ENCODE measurements around the gene DAP. TPM values are rescaled to one million over a fixed set of nuclear protein-coding genes. Genes with fewer than 3 reads are reported as not detected.

Gene DAP
- total and polyA plus RNA-seq, 2 of the 13 experiments (the other 11 are each of a cell fraction or from before 2014, with no cell fraction given) = 22.0 to 57.5 TPM

- DNase-seq (ENCODE audit: low spot score) = no peak
- H2AFZ ChIP-seq (ENCODE audit: low read length) = no peak overlapping the region
- H4K20me1 ChIP-seq (ENCODE audit: insufficient read depth, low read length) = no peaks in the 10 kb centered on the region
- H3K4me1 ChIP-seq (ENCODE audit: insufficient read depth, low read length) = no peaks in the 10 kb centered on the region
- no peaks in the 10 kb centered on the region for H3K27me3 ChIP-seq (ENCODE audit: control insufficient read depth in 1 of 2, insufficient read depth in 2 of 2, low read length in 2 of 2)
- WGBS (ENCODE audit: low lambda C conversion rate) = 71% methylated on average over 6 of the region's 7 CpGs
- CTCF ChIA-PET (ENCODE audit: low intra/inter-chr PET ratio, low total read pairs) = no interaction called here
- POLR2A ChIA-PET = no interaction called here
- no peak for ATAC-seq
- no peak for FAIRE-seq
- H3K4me2 ChIP-seq (ENCODE audit: low read depth, low read length) = no peak overlapping the region
- in situ Hi-C loops (cut with HindIII; ENCODE audit: extremely low pct_ligation_motif_present, low pct_unique_long_range_greater_than_20kb) (no loop called here), intact Hi-C loops (cut with micrococcal nuclease; ENCODE audit: unreplicated experiment) (no loop called here)
- H3K36me3 ChIP-seq (replicated peaks in 1 of 2; ENCODE audit: control insufficient read depth in 1 of 2, insufficient read depth in 2 of 2, low read length in 2 of 2) = no peaks in the 10 kb centered on the region
- no peak overlapping the region for H3K27ac ChIP-seq (ENCODE audit: extremely low read length, insufficient read depth, low read length)
- H3K4me3 ChIP-seq (replicated peaks in 1 of 3; ENCODE audit: insufficient read depth in 1 of 3, low read depth in 2 of 3, low read length in 3 of 3) = no peak overlapping the region
- BruUV-seq (replicated peaks) = no TSS peak
- TF ChIP-seq NFIB (CRISPR knock-in tag; IDR thresholded peaks at IDR 0.05; ENCODE audit: borderline replicate concordance) (no peak), ZNF782 (CRISPR knock-in tag; IDR thresholded peaks at IDR 0.05; ENCODE audit: borderline replicate concordance) (no peak), MTA1 (CRISPR knock-in tag; IDR thresholded peaks at IDR 0.05; ENCODE audit: borderline replicate concordance) (no peak), ZNF44 (CRISPR knock-in tag; IDR thresholded peaks at IDR 0.05) (no peak), ZNF616 (CRISPR knock-in tag; IDR thresholded peaks at IDR 0.05; ENCODE audit: low read depth) (no peak), ZNF83 (CRISPR knock-in tag; IDR thresholded peaks at IDR 0.05; ENCODE audit: borderline replicate concordance) (no peak), RCOR2 (CRISPR knock-in tag; IDR thresholded peaks at IDR 0.05) (no peak), SMAD3 (CRISPR knock-in tag; IDR thresholded peaks at IDR 0.05) (no peak), HDAC2 (CRISPR knock-in tag; IDR thresholded peaks at IDR 0.05) (no peak)
- TF ChIP-seq, protein P1, sequence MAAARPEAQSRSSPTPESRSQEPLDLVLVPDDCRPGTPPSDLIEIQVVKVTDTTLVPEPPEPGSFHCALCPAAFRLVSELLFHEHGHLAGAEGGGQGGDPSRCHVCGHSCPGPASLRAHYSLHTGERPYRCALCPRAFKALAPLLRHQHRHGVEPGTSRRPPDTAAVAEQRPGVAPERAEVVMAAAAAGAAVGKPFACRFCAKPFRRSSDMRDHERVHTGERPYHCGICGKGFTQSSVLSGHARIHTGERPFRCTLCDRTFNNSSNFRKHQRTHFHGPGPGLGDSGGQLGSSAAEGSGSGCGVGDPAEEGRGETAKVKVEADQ (CRISPR knock-in tag; IDR thresholded peaks at IDR 0.05; ENCODE audit: borderline replicate concordance) = no peak
- TF ChIP-seq, protein P2, sequence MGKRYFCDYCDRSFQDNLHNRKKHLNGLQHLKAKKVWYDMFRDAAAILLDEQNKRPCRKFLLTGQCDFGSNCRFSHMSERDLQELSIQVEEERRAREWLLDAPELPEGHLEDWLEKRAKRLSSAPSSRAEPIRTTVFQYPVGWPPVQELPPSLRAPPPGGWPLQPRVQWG (CRISPR knock-in tag; IDR thresholded peaks at IDR 0.05; ENCODE audit: borderline replicate concordance, low read depth) = no peak
- TF ChIP-seq, protein P3, sequence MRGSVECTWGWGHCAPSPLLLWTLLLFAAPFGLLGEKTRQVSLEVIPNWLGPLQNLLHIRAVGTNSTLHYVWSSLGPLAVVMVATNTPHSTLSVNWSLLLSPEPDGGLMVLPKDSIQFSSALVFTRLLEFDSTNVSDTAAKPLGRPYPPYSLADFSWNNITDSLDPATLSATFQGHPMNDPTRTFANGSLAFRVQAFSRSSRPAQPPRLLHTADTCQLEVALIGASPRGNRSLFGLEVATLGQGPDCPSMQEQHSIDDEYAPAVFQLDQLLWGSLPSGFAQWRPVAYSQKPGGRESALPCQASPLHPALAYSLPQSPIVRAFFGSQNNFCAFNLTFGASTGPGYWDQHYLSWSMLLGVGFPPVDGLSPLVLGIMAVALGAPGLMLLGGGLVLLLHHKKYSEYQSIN (CRISPR knock-in tag; IDR thresholded peaks at IDR 0.05; ENCODE audit: borderline replicate concordance) = no peak
- TF ChIP-seq, protein P4, sequence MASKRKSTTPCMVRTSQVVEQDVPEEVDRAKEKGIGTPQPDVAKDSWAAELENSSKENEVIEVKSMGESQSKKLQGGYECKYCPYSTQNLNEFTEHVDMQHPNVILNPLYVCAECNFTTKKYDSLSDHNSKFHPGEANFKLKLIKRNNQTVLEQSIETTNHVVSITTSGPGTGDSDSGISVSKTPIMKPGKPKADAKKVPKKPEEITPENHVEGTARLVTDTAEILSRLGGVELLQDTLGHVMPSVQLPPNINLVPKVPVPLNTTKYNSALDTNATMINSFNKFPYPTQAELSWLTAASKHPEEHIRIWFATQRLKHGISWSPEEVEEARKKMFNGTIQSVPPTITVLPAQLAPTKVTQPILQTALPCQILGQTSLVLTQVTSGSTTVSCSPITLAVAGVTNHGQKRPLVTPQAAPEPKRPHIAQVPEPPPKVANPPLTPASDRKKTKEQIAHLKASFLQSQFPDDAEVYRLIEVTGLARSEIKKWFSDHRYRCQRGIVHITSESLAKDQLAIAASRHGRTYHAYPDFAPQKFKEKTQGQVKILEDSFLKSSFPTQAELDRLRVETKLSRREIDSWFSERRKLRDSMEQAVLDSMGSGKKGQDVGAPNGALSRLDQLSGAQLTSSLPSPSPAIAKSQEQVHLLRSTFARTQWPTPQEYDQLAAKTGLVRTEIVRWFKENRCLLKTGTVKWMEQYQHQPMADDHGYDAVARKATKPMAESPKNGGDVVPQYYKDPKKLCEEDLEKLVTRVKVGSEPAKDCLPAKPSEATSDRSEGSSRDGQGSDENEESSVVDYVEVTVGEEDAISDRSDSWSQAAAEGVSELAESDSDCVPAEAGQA (IDR thresholded peaks at IDR 0.05; ENCODE audit: low read depth) = no peak
- TF ChIP-seq, protein P4 (CRISPR knock-in tag; IDR thresholded peaks at IDR 0.05; ENCODE audit: borderline replicate concordance) = no peak
- H3K9ac ChIP-seq (ENCODE audit: insufficient read depth, low read depth, low read length) = no peak overlapping the region
- H3K9me3 ChIP-seq (ENCODE audit: low read length) = no peaks in the 10 kb centered on the region
- no peaks in the 10 kb centered on the region for H3K79me2 ChIP-seq (ENCODE audit: insufficient read depth, low read length)
These were observed 12.0 kb upstream of the DAP start for GRCh38 chr5:10772901-10773585.

Data from HepG2 (cell line).